K562 (cell line): ENCODE data around the gene CUL3. TPM values are rescaled to one million over a fixed set of nuclear protein-coding genes. Genes with fewer than 3 reads are reported as not detected.

Source experiments
- ATAC-seq: fragments of 200-7000 bp; cut with Tn5 transposase; 3 replicates; pipeline ENCODE4 v1.9.1; 2020; ENCODE audit warnings: moderate library complexity
- BruUV-seq: library from RNA; stranded (reverse); fragments of 400-500 nt; replicated peaks from 2 replicates; lab custom pipeline; 2021; lab: Mats Ljungman, UMichigan
- CTCF ChIA-PET: fragments of 300-600 bp; formaldehyde crosslinking; extraction: SDS; loops from one replicate; lab custom pipeline; 2021; ENCODE audit warnings: low intra/inter-chr PET ratio; lab: Yijun Ruan, JAX
- POLR2A ChIA-PET: fragments of 300-600, 350-650 bp; sonication (Branson Sonifier 250); formaldehyde crosslinking; extraction: SDS; loops from one replicate; lab custom pipeline; 2021; ENCODE audit warnings: antibody characterized with exemption, inconsistent platforms; lab: Yijun Ruan, JAX
- DNase-seq, 4 experiments: peaks; one replicate each; pipeline versions ENCODE4 v3.0.0 to v3.0.0-alpha.2; 2011 to 2018; ENCODE audit warnings: low spot score in 3 of 4, mixed read lengths in 3 of 4; ENCODE audit errors: extremely low read depth in 1 of 4
- FAIRE-seq: peaks from 2 replicates; lab custom pipeline; 2011; peaks lifted over from hg19 to GRCh38; lab: Jason Lieb, UNC
- H2AFZ ChIP-seq: 2 replicates; pipeline ENCODE4 v1.6.0; 2011; ENCODE audit warnings: low read depth, low read length, control low read depth, inconsistent platforms
- H3K27ac ChIP-seq: fragments of 200-600 bp; 3 replicates; pipeline ENCODE4 v1.8.0; 2011; ENCODE audit warnings: low read depth, mild to moderate bottlenecking, control low read depth, inconsistent platforms, low read length, moderate library complexity, mixed read lengths; ENCODE audit errors: extremely low read depth
- H3K27me3 ChIP-seq, 2 experiments: fragments of 300-600 bp in 1 of 2; 2 replicates in 1 of 2; 3 replicates in 1 of 2; pipeline versions ENCODE4 v1.6.0 to v1.8.0; 2011; ENCODE audit warnings: inconsistent platforms in 2 of 2, low read length in 2 of 2, mild to moderate bottlenecking in 1 of 2, mixed read lengths in 1 of 2, moderate library complexity in 1 of 2; ENCODE audit not compliant: control insufficient read depth in 2 of 2, insufficient read depth in 2 of 2
- H3K36me3 ChIP-seq: fragments of 300-600 bp; 3 replicates; pipeline ENCODE4 v1.8.0; 2011; ENCODE audit warnings: mild to moderate bottlenecking, low read length, inconsistent platforms; ENCODE audit not compliant: control insufficient read depth, insufficient read depth
- H3K4me1 ChIP-seq, 2 experiments: fragments of 200-600 bp in 1 of 2; replicated peaks in 1 of 2; 2 replicates in 1 of 2; 3 replicates in 1 of 2; pipeline versions ENCODE4 v1.5.1 to v1.8.0; 2011; ENCODE audit warnings: inconsistent platforms in 2 of 2, low read length in 2 of 2, mild to moderate bottlenecking in 1 of 2, mixed read lengths in 1 of 2, moderate library complexity in 1 of 2; ENCODE audit not compliant: control insufficient read depth in 2 of 2, insufficient read depth in 2 of 2
- H3K4me2 ChIP-seq: 2 replicates; pipeline ENCODE4 v1.6.1; 2011; ENCODE audit warnings: low read length, control low read depth, inconsistent platforms, mixed read lengths; ENCODE audit not compliant: insufficient read depth
- H3K4me3 ChIP-seq: fragments of 200-600 bp; sonication (generic), shearing (Covaris generic); 2 replicates; pipeline ENCODE4 v1.5.1; 2016; ENCODE audit warnings: control low read depth, inconsistent platforms
- H3K79me2 ChIP-seq: fragments of 200-600 bp; 3 replicates; pipeline ENCODE4 v1.8.0; 2011; ENCODE audit warnings: low read length, inconsistent platforms; ENCODE audit not compliant: control insufficient read depth, insufficient read depth
- H3K9ac ChIP-seq, 2 experiments: 2 replicates each; pipeline versions ENCODE4 v1.6.0 to v1.6.1; 2011; ENCODE audit warnings: low read depth in 2 of 2, low read length in 2 of 2, control low read depth in 1 of 2, inconsistent platforms in 1 of 2, mild to moderate bottlenecking in 1 of 2, mixed read lengths in 1 of 2; ENCODE audit not compliant: insufficient read depth in 1 of 2
- H3K9me1 ChIP-seq: one replicate; pipeline ENCODE4 v1.6.0; 2011; ENCODE audit warnings: inconsistent platforms, mild to moderate bottlenecking, low read length, moderate library complexity; ENCODE audit not compliant: control insufficient read depth, insufficient read depth
- H3K9me3 ChIP-seq: replicated peaks from 2 replicates; pipeline ENCODE4 v1.5.1; 2011; ENCODE audit warnings: low read depth, low read length, inconsistent platforms; ENCODE audit not compliant: control insufficient read depth, insufficient read depth
- H4K20me1 ChIP-seq: replicated peaks from 2 replicates; pipeline ENCODE4 v1.6.1; 2011; ENCODE audit warnings: low read length, inconsistent platforms, mixed read lengths; ENCODE audit not compliant: control insufficient read depth, insufficient read depth
- ATF1 ChIP-seq, 2 experiments: fragments of 450-650 bp in 1 of 2; IDR thresholded peaks; 2 replicates each; pipeline ENCODE4 v1.6.1; 2016; ENCODE audit warnings: missing compliant biosample characterization in 1 of 2, missing genetic modification characterization in 1 of 2
- CEBPG ChIP-seq, 3 experiments: fragments of 200-800 bp in 1 of 3; sonication (Bioruptor generic) in 1 of 3; sonication (generic) in 1 of 3; formaldehyde crosslinking in 1 of 3; IDR thresholded peaks in 2 of 3; conservative IDR thresholded peaks in 1 of 3; 2 replicates each; pipeline versions ENCODE4 v1.6.1 to v1.8.0; 2016 to 2022; ENCODE audit warnings: missing compliant biosample characterization in 2 of 3, missing genetic modification characterization in 2 of 3, mild to moderate bottlenecking in 1 of 3, missing genetic modification reagents in 1 of 3
- CREBBP ChIP-seq: IDR thresholded peaks from one replicate; pipeline ENCODE4 v1.6.1; 2012; ENCODE audit warnings: low read depth, mild to moderate bottlenecking, control low read depth, inconsistent platforms, low read length
- CTCFL ChIP-seq: IDR thresholded peaks from 2 replicates; pipeline ENCODE4 v1.6.1; 2011; ENCODE audit warnings: borderline replicate concordance, low read depth, mild to moderate bottlenecking, moderate library complexity, low read length; ENCODE audit not compliant: insufficient read depth, poor library complexity, severe bottlenecking
- E2F3 ChIP-seq: fragments of 250-450 bp; sonication (Bioruptor Pico); IDR thresholded peaks from 2 replicates; pipeline ENCODE4 v1.4.0; 2020; ENCODE audit warnings: mild to moderate bottlenecking
- HSF4 ChIP-seq: fragments of 250-450 bp; sonication (Bioruptor Pico); IDR thresholded peaks from 2 replicates; pipeline ENCODE4 v2.1.2; 2022; ENCODE audit warnings: mild to moderate bottlenecking, moderate library complexity, borderline replicate concordance
- JUNB ChIP-seq: fragments of 450-650 bp; formaldehyde crosslinking; conservative IDR thresholded peaks from 2 replicates; pipeline ENCODE4 v1.4.0; 2020; ENCODE audit warnings: mild to moderate bottlenecking
- MTA1 ChIP-seq: fragments of 450-650 bp; IDR thresholded peaks from 2 replicates; pipeline ENCODE4 v1.6.1; 2017; ENCODE audit warnings: borderline replicate concordance
- PRMT5 ChIP-seq: sonication (generic); formaldehyde crosslinking; IDR thresholded peaks from 2 replicates; pipeline ENCODE4 v1.5.0; 2020; ENCODE audit warnings: missing genetic modification reagents
- RAD21 ChIP-seq, 2 experiments: fragments of 250-450 bp in 1 of 2; fragments of 450-650 bp in 1 of 2; sonication (Bioruptor Pico) in 1 of 2; formaldehyde crosslinking in 1 of 2; IDR thresholded peaks in 1 of 2; conservative IDR thresholded peaks in 1 of 2; 2 replicates each; pipeline versions ENCODE4 v1.4.0 to v1.8.0; 2020 to 2022; ENCODE audit warnings: mild to moderate bottlenecking in 2 of 2, moderate library complexity in 1 of 2
- RBM22 ChIP-seq: fragments of 200-400 bp; formaldehyde crosslinking; IDR thresholded peaks from 2 replicates; pipeline ENCODE4 v1.6.1; 2018; ENCODE audit warnings: low read length, low read depth; ENCODE audit not compliant: poor library complexity, severe bottlenecking
- TOE1 ChIP-seq, 2 experiments: fragments of 450-650 bp in 1 of 2; sonication (generic) in 1 of 2; formaldehyde crosslinking in 1 of 2; IDR thresholded peaks; 2 replicates each; pipeline versions ENCODE4 v1.7.1 to v1.8.0; 2016 to 2022; ENCODE audit warnings: borderline replicate concordance in 2 of 2, mild to moderate bottlenecking in 2 of 2, antibody characterized with exemption in 1 of 2, inconsistent platforms in 1 of 2, low read depth in 1 of 2, missing genetic modification reagents in 1 of 2, moderate library complexity in 1 of 2
- ZC3H4 ChIP-seq: sonication (generic); formaldehyde crosslinking; IDR thresholded peaks from 2 replicates; pipeline ENCODE4 v1.9.0; 2021; ENCODE audit warnings: missing genetic modification reagents, borderline replicate concordance
- ZKSCAN8 ChIP-seq: fragments of 200-800 bp; sonication (Bioruptor generic); IDR thresholded peaks from 2 replicates; pipeline ENCODE4 v1.6.1; 2016; ENCODE audit warnings: missing genetic modification characterization, missing compliant biosample characterization
- ZNF12 ChIP-seq: sonication (generic); formaldehyde crosslinking; IDR thresholded peaks from 2 replicates; pipeline ENCODE4 v1.4.0; 2020; ENCODE audit warnings: mild to moderate bottlenecking, missing genetic modification reagents
- ZNF23 ChIP-seq: fragments of 250-450 bp; sonication (Bioruptor Pico); IDR thresholded peaks from 2 replicates; pipeline ENCODE4 v1.4.0; 2020; ENCODE audit warnings: mild to moderate bottlenecking
- ZNF444 ChIP-seq: fragments of 250-450 bp; sonication (Bioruptor Pico); IDR thresholded peaks from 2 replicates; pipeline ENCODE4 v1.4.0; 2020; ENCODE audit warnings: mild to moderate bottlenecking, moderate library complexity
- WGBS: fragments of 100-300 bp; shearing (Covaris generic); methylation state at CpG from one replicate; pipeline ENCODE4 v1.1.6; 2016; ENCODE audit warnings: low coverage, mixed read lengths; ENCODE audit not compliant: insufficient coverage; ENCODE audit errors: missing lambda C conversion rate; 5-methylcytosine and 5-hydroxymethylcytosine counted together
- in situ Hi-C: fragments of 300-500 bp; cut with MboI; formaldehyde crosslinking; loops from 4 replicates; pipeline ENCODE4 v1.15.0; 2018; ENCODE audit warnings: inconsistent platforms, mixed read lengths
- intact Hi-C: fragments of 100-400 bp; cut with micrococcal nuclease; formaldehyde crosslinking; loops from 2 replicates; pipeline ENCODE4 v1.14.2; 2022
- polyA plus RNA-seq, 8 experiments: library from polyadenylated mRNA; depleted of rRNA in 4 of 8; stranded (reverse) in 5 of 8; unstranded in 3 of 8; fragments of >200 nt; fragmentation: Nextera tagmentation in 2 of 8; fragmentation: Illumina TruSeq in 1 of 8; extraction: Ambion mirVana in 2 of 8; extraction: Trizol in 1 of 8; gene quantifications; 2 replicates each; pipeline versions ENCODE4 v1.2.1 to v1.2.3, GENCODE V29; 2011 to 2014; ENCODE audit warnings: inconsistent platforms in 1 of 8, missing spikeins in 1 of 8
- total RNA-seq, 7 experiments: library from RNA; depleted of rRNA in 6 of 7; stranded (reverse); fragments of >200 nt in 6 of 7; fragmentation: Illumina TruSeq in 2 of 7; extraction: Trizol in 2 of 7; gene quantifications; 2 replicates each; pipeline versions ENCODE4 v1.2.1 to v1.2.3, GENCODE V29; 2011 to 2021; ENCODE audit warnings: low replicate concordance in 1 of 7
- TF ChIP-seq, protein P1 (sequence below): fragments of 450-650 bp; formaldehyde crosslinking; IDR thresholded peaks from 2 replicates; pipeline ENCODE4 v1.4.0; 2020; ENCODE audit warnings: mild to moderate bottlenecking, mixed read lengths

Gene CUL3
- total and polyA plus RNA-seq, 9 of the 15 experiments (the other 6 are each of a cell fraction or from before 2014, with no cell fraction given) = 31.5 to 71.9 (median 56.4) TPM

GRCh38 chr2:224426656-224427055 lies 158.5 kb downstream of the CUL3 start (continued):
- TF ChIP-seq CEBPG (CRISPR knock-in tag; IDR thresholded peaks at IDR 0.05) = no peak
- TF ChIP-seq CEBPG (tag; conservative IDR thresholded peaks at IDR 0.05 in 1 of 2, IDR thresholded peaks at IDR 0.05 in 1 of 2) = no peak
- no peak for TF ChIP-seq TOE1 (IDR thresholded peaks at IDR 0.05; ENCODE audit: borderline replicate concordance)
- TF ChIP-seq TOE1 (CRISPR knock-in tag; IDR thresholded peaks at IDR 0.05; ENCODE audit: borderline replicate concordance, low read depth) = no peak
- TF ChIP-seq ZNF23 = no peak
- TF ChIP-seq ATF1 (CRISPR knock-in tag; IDR thresholded peaks at IDR 0.05) = no peak
- TF ChIP-seq ATF1 (tag; IDR thresholded peaks at IDR 0.05) = no peak
- TF ChIP-seq MTA1 = no peak

GRCh38 chr2:224421065-224421464 lies 164.1 kb downstream of the CUL3 start:
- H3K79me2 ChIP-seq = no peaks in the 10 kb centered on the region
- ChIA-PET POLR2A (no interaction called here), CTCF (no interaction called here)
- no peaks in the 10 kb centered on the region for H3K9me1 ChIP-seq
- no peaks in the 10 kb centered on the region for H4K20me1 ChIP-seq
- no TSS peak for BruUV-seq
- no peaks in the 10 kb centered on the region for H3K4me1 ChIP-seq
- no peak for DNase-seq
- no peak overlapping the region for H3K4me2 ChIP-seq
- H3K27me3 ChIP-seq = no peaks in the 10 kb centered on the region
- no peaks in the 10 kb centered on the region for H3K9me3 ChIP-seq
- H3K36me3 ChIP-seq = no peaks in the 10 kb centered on the region
- in situ Hi-C loops (no loop called here), intact Hi-C loops (no loop called here)
- H2AFZ ChIP-seq = no peak overlapping the region
- WGBS = 4% methylated on average over 1 of the region's 2 CpGs
- no peak overlapping the region for H3K4me3 ChIP-seq
- ATAC-seq = no peak
- no peak for FAIRE-seq
- no peak overlapping the region for H3K9ac ChIP-seq
- no peak overlapping the region for H3K27ac ChIP-seq
- no peak for TF ChIP-seq CTCFL
- no peak for TF ChIP-seq RBM22
- TF ChIP-seq RAD21 (CRISPR knock-in tag; conservative IDR thresholded peaks at IDR 0.05 in 1 of 2, IDR thresholded peaks at IDR 0.05 in 1 of 2) = no peak
- no peak for TF ChIP-seq E2F3 (CRISPR knock-in tag)
- no peak for TF ChIP-seq ZNF444
- TF ChIP-seq HSF4 (CRISPR knock-in tag) = no peak
- no peak for TF ChIP-seq ZKSCAN8 (CRISPR knock-in tag)
- no peak for TF ChIP-seq ZNF12 (CRISPR knock-in tag)
- TF ChIP-seq JUNB (CRISPR knock-in tag) = no peak
- no peak for TF ChIP-seq ZC3H4
- TF ChIP-seq CREBBP = no peak
- TF ChIP-seq PRMT5 (CRISPR knock-in tag) = no peak
- TF ChIP-seq, protein P1, sequence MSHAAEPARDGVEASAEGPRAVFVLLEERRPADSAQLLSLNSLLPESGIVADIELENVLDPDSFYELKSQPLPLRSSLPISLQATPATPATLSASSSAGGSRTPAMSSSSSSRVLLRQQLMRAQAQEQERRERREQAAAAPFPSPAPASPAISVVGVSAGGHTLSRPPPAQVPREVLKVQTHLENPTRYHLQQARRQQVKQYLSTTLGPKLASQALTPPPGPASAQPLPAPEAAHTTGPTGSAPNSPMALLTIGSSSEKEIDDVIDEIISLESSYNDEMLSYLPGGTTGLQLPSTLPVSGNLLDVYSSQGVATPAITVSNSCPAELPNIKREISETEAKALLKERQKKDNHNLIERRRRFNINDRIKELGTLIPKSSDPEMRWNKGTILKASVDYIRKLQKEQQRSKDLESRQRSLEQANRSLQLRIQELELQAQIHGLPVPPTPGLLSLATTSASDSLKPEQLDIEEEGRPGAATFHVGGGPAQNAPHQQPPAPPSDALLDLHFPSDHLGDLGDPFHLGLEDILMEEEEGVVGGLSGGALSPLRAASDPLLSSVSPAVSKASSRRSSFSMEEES (CRISPR knock-in tag) = no peak
